Measurements from ENCODE around the gene SNX6.

DNA sequence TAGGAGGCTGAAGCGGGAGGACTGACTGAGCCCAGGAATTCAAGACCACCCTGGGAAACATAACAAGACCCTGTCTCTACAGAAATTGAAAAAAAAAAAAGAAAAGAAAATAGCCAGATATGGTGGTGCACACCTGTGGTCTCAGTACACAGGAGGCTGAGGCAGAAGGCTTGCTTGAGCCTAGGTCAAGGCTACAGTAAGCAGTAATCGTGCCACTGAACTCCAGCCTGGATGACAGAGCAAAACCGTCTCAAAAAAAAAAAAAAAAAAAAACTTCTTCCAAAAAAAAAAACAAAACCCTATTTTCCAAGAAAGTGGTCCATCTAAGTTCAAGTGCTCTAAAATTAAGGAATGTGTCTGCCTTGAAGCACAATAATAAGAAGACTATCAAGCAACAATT lies 19.8 kb downstream of the SNX6 start:
- TF ChIP-seq ZFP30 (CRISPR knock-in tag; IDR thresholded peaks at IDR 0.05), result no peak
- TF ChIP-seq ARNTL (CRISPR knock-in tag; IDR thresholded peaks at IDR 0.05; ENCODE audit: borderline replicate concordance, low read depth), result no peak
- TF ChIP-seq, protein P1, sequence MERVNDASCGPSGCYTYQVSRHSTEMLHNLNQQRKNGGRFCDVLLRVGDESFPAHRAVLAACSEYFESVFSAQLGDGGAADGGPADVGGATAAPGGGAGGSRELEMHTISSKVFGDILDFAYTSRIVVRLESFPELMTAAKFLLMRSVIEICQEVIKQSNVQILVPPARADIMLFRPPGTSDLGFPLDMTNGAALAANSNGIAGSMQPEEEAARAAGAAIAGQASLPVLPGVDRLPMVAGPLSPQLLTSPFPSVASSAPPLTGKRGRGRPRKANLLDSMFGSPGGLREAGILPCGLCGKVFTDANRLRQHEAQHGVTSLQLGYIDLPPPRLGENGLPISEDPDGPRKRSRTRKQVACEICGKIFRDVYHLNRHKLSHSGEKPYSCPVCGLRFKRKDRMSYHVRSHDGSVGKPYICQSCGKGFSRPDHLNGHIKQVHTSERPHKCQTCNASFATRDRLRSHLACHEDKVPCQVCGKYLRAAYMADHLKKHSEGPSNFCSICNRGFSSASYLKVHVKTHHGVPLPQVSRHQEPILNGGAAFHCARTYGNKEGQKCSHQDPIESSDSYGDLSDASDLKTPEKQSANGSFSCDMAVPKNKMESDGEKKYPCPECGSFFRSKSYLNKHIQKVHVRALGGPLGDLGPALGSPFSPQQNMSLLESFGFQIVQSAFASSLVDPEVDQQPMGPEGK (CRISPR knock-in tag; IDR thresholded peaks at IDR 0.05; ENCODE audit: borderline replicate concordance), result no peak
- no peak for TF ChIP-seq CSDC2 (CRISPR knock-in tag; IDR thresholded peaks at IDR 0.05)
- TF ChIP-seq, protein P2, sequence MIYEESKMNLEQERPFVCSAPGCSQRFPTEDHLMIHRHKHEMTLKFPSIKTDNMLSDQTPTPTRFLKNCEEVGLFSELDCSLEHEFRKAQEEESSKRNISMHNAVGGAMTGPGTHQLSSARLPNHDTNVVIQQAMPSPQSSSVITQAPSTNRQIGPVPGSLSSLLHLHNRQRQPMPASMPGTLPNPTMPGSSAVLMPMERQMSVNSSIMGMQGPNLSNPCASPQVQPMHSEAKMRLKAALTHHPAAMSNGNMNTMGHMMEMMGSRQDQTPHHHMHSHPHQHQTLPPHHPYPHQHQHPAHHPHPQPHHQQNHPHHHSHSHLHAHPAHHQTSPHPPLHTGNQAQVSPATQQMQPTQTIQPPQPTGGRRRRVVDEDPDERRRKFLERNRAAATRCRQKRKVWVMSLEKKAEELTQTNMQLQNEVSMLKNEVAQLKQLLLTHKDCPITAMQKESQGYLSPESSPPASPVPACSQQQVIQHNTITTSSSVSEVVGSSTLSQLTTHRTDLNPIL (CRISPR knock-in tag; IDR thresholded peaks at IDR 0.05; ENCODE audit: low read depth), result no peak
- no peak for TF ChIP-seq GLIS3 (CRISPR knock-in tag; IDR thresholded peaks at IDR 0.05)
- TF ChIP-seq ESRRG (CRISPR knock-in tag; IDR thresholded peaks at IDR 0.05), result no peak
- TF ChIP-seq TCF4 (CRISPR knock-in tag; IDR thresholded peaks at IDR 0.05; ENCODE audit: borderline replicate concordance), result no peak
- no peak for TF ChIP-seq ZFP3 (CRISPR knock-in tag; IDR thresholded peaks at IDR 0.05)
- no peak for TF ChIP-seq ZC3H10 (CRISPR knock-in tag; IDR thresholded peaks at IDR 0.05)
- no peak for TF ChIP-seq OSR1 (CRISPR knock-in tag; IDR thresholded peaks at IDR 0.05)
- no peak for TF ChIP-seq ISL1 (CRISPR knock-in tag; IDR thresholded peaks at IDR 0.05)
- no peak for TF ChIP-seq RARB (CRISPR knock-in tag; IDR thresholded peaks at IDR 0.05)
- no peak for TF ChIP-seq TSHZ2 (CRISPR knock-in tag; IDR thresholded peaks at IDR 0.05)

Data from SK-N-SH treated with all-trans-retinoic acid at 6 μM for 48 hours (cell line).